ENCODE results near the gene MYH15. TPM values are rescaled to one million over a fixed set of nuclear protein-coding genes. Genes with fewer than 3 reads are reported as not detected.

The MYH15 gene
- total and polyA plus RNA-seq, 2 of the 8 experiments (the other 6 are each of a cell fraction or from before 2014, with no cell fraction given) = under 0.01 TPM; not detected in 1

DNA sequence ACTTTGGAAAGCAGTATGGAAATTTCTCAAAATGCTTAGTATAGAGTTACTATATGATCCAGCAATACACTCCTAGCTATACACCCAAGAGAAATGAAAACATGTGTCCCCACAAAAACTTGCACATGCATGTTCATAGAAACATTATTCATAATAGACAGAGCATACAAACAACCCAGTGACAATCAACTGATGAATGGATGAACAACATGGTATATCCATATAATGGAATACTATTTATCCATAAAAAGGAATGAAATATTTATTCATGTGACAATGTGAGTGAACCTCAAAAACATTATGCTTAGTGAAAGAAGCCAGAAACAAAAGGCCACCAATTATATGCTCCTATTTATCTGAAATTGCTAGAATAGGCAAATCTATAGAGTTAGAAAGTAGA is 6.7 kb downstream of the MYH15 start:
- Histone ChIP-seq H3K36me3 (ENCODE audit: control insufficient read depth in 2 of 4, insufficient read depth in 4 of 4, low read length in 3 of 4) (no peaks in the 10 kb centered on the region), H3K23me2 (ENCODE audit: low read depth, low read length) (no peaks in the 10 kb centered on the region), H4K91ac (replicated peaks; ENCODE audit: insufficient read length, low read length) (no peak overlapping the region), H3K56ac (replicated peaks; ENCODE audit: insufficient read length, low read depth, low read length) (no peak overlapping the region), H3K9me3 (ENCODE audit: insufficient read depth in 2 of 2, low read depth in 1 of 2, low read length in 1 of 2) (no peaks in the 10 kb centered on the region), H2BK15ac (ENCODE audit: low read length) (no peak overlapping the region), H3K79me1 (ENCODE audit: low read depth, low read length) (no peaks in the 10 kb centered on the region), H3K27ac (ENCODE audit: low read depth, low read length) (no peak overlapping the region), H3K4me2 (ENCODE audit: insufficient read depth in 1 of 2, low read depth in 2 of 2, low read length in 2 of 2) (no peak overlapping the region), H2BK20ac (ENCODE audit: low read length) (no peak overlapping the region), H3K79me2 (ENCODE audit: control insufficient read depth in 1 of 2, insufficient read depth in 2 of 2, low read length in 2 of 2) (no peaks in the 10 kb centered on the region), H3K14ac (ENCODE audit: insufficient read length) (no peak overlapping the region), H2BK12ac (ENCODE audit: low read depth, low read length) (no peak overlapping the region), H3K4me1 (replicated peaks in 1 of 4; ENCODE audit: control insufficient read depth in 3 of 4, insufficient read depth in 4 of 4, low read length in 3 of 4) (no peaks in the 10 kb centered on the region), H3K18ac (ENCODE audit: extremely low read depth, low read length) (no peak overlapping the region), H3K23ac (ENCODE audit: insufficient read length) (no peak overlapping the region), H4K5ac (ENCODE audit: insufficient read length, low read depth, low read length) (no peak overlapping the region), H3K4ac (replicated peaks; ENCODE audit: insufficient read length, low read depth, low read length) (no peak overlapping the region), H2AK5ac (ENCODE audit: low read depth, low read length) (no peak overlapping the region), H2BK5ac (ENCODE audit: low read depth, low read length) (no peak overlapping the region), H2AFZ (ENCODE audit: low read length) (no peak overlapping the region), H4K8ac (ENCODE audit: extremely low read depth, insufficient read depth, low read length) (no peak overlapping the region), H3K9ac (replicated peaks in 1 of 4; ENCODE audit: extremely low read depth in 1 of 4, low read depth in 3 of 4, low read length in 3 of 4) (no peak overlapping the region), H3K4me3 (ENCODE audit: extremely low read depth in 1 of 4, insufficient read depth in 2 of 4, low read depth in 3 of 4, low read length in 4 of 4) (no peak overlapping the region), H2BK120ac (replicated peaks; ENCODE audit: low read depth, low read length) (no peak overlapping the region), H3K27me3 (replicated peaks in 1 of 4; ENCODE audit: control insufficient read depth in 3 of 4, extremely low read depth in 1 of 4, insufficient read depth in 3 of 4, low read length in 3 of 4) (no peaks in the 10 kb centered on the region), H4K20me1 (replicated peaks in 1 of 2; ENCODE audit: control insufficient read depth in 1 of 2, insufficient read depth in 2 of 2, low read length in 2 of 2) (no peaks in the 10 kb centered on the region)
- ChIA-PET CTCF (ENCODE audit: partially characterized antibody) (interaction anchor here (0.9 to 1.0 kb wide), 2 partner anchors 14 to 83 kb away, joined by 3 read pairs; no protein-coding TSS in a partner anchor), POLR2A (ENCODE audit: partially characterized antibody) (no interaction called here)
- no peak for FAIRE-seq
- no peak for DNase-seq (ENCODE audit: low read depth in 1 of 2, low spot score in 2 of 2)
- TF ChIP-seq JUND (IDR thresholded peaks at IDR 0.05; ENCODE audit: low read length) = no peak
